AG09319 (cell line): ENCODE data around the gene FOXL1.

Experiments
- DNase-seq: peaks from one replicate; pipeline ENCODE4 v3.0.0-alpha.2; 2010; ENCODE audit warnings: low read depth; ENCODE audit errors: extremely low read depth
- TF ChIP-seq, protein P1 (sequence below): IDR thresholded peaks from 2 replicates; pipeline ENCODE4 v1.5.1; 2011; ENCODE audit warnings: low read depth, mild to moderate bottlenecking, inconsistent platforms, low read length, moderate library complexity

Gene FOXL1

DNA sequence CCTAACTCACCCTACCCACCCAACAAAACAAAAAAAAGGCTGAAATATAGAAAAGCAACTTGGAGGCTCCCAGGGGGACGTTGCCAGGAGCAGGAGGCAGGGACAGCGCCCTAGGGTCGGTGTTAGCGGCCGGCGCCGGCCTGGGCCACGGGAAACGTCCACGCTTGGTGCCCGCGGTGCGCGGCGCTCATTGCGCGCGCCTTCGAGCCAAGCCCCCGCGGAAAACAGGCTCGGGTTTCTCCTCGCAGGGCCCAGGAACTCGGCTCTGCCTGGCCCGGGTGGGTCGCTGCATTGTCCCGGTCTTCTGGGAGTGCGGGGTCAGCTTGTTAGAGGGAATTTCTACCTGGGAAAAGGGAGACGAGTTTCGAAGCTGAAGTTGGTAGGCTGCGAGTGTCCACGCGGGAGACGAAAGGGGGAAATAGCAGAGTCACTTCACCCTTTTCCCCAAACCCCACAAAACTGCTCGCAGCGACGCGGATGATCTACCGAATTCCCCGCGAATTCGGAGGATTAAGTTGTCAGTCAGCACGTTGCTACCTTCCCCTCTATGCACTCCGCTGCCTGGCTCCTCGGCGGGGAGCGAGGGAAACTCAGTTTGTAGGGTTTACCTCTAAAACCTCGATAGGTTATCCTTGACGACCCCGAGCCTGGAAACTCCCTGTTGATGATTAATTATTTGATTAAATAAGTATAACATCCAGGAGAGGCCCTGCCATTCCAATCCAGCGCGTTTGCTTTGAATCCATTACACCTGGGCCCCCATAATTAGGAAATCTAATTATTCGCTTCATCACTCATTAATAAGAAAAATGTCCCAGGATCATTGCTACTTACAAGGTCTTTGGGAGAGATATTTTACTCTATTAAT lies 12.5 kb upstream of the FOXL1 start:
- DNase-seq: no peak
- TF ChIP-seq, protein P1, sequence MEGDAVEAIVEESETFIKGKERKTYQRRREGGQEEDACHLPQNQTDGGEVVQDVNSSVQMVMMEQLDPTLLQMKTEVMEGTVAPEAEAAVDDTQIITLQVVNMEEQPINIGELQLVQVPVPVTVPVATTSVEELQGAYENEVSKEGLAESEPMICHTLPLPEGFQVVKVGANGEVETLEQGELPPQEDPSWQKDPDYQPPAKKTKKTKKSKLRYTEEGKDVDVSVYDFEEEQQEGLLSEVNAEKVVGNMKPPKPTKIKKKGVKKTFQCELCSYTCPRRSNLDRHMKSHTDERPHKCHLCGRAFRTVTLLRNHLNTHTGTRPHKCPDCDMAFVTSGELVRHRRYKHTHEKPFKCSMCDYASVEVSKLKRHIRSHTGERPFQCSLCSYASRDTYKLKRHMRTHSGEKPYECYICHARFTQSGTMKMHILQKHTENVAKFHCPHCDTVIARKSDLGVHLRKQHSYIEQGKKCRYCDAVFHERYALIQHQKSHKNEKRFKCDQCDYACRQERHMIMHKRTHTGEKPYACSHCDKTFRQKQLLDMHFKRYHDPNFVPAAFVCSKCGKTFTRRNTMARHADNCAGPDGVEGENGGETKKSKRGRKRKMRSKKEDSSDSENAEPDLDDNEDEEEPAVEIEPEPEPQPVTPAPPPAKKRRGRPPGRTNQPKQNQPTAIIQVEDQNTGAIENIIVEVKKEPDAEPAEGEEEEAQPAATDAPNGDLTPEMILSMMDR: no peak

DNA sequence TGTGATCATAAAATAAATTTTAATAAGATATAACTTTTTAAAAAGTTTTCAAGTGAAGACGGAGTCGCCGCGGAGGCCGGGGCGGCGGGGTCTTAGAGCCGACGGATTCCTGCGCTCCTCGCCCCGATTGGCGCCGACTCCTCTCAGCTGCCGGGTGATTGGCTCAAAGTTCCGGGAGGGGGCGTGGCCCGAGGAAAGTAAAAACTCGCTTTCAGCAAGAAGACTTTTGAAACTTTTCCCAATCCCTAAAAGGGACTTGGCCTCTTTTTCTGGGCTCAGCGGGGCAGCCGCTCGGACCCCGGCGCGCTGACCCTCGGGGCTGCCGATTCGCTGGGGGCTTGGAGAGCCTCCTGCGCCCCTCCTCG lies 11.8 kb upstream of the FOXL1 start, which contains the start of gene FOXC2:
FOXC2 (plus strand) TSS at position 229 of the 365 bp plus-strand sequence. CDS start 507 bp downstream, outside the sequence.
- TF ChIP-seq, protein P1: no peak
- peak; percentile 85 for DNase-seq

DNA sequence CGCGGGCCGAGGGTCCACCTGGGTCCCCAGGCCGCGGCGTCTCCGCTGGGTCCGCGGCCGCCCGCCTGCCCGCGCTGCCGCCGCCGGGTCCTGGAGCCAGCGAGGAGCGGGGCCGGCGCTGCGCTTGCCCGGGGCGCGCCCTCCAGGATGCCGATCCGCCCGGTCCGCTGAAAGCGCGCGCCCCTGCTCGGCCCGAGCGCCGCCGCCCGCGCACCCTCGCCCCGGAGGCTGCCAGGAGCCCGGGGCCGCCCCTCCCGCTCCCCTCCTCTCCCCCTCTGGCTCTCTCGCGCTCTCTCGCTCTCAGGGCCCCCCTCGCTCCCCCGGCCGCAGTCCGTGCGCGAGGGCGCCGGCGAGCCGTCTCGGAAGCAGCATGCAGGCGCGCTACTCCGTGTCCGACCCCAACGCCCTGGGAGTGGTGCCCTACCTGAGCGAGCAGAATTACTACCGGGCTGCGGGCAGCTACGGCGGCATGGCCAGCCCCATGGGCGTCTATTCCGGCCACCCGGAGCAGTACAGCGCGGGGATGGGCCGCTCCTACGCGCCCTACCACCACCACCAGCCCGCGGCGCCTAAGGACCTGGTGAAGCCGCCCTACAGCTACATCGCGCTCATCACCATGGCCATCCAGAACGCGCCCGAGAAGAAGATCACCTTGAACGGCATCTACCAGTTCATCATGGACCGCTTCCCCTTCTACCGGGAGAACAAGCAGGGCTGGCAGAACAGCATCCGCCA lies 11.2 kb upstream of the FOXL1 start:
- peak; percentile 31 for DNase-seq
- TF ChIP-seq, protein P1: no peak

DNA sequence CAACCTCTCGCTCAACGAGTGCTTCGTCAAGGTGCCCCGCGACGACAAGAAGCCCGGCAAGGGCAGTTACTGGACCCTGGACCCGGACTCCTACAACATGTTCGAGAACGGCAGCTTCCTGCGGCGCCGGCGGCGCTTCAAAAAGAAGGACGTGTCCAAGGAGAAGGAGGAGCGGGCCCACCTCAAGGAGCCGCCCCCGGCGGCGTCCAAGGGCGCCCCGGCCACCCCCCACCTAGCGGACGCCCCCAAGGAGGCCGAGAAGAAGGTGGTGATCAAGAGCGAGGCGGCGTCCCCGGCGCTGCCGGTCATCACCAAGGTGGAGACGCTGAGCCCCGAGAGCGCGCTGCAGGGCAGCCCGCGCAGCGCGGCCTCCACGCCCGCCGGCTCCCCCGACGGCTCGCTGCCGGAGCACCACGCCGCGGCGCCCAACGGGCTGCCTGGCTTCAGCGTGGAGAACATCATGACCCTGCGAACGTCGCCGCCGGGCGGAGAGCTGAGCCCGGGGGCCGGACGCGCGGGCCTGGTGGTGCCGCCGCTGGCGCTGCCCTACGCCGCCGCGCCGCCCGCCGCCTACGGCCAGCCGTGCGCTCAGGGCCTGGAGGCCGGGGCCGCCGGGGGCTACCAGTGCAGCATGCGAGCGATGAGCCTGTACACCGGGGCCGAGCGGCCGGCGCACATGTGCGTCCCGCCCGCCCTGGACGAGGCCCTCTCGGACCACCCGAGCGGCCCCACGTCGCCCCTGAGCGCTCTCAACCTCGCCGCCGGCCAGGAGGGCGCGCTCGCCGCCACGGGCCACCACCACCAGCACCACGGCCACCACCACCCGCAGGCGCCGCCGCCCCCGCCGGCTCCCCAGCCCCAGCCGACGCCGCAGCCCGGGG lies 10.4 kb upstream of the FOXL1 start:
- no peak for DNase-seq

DNA sequence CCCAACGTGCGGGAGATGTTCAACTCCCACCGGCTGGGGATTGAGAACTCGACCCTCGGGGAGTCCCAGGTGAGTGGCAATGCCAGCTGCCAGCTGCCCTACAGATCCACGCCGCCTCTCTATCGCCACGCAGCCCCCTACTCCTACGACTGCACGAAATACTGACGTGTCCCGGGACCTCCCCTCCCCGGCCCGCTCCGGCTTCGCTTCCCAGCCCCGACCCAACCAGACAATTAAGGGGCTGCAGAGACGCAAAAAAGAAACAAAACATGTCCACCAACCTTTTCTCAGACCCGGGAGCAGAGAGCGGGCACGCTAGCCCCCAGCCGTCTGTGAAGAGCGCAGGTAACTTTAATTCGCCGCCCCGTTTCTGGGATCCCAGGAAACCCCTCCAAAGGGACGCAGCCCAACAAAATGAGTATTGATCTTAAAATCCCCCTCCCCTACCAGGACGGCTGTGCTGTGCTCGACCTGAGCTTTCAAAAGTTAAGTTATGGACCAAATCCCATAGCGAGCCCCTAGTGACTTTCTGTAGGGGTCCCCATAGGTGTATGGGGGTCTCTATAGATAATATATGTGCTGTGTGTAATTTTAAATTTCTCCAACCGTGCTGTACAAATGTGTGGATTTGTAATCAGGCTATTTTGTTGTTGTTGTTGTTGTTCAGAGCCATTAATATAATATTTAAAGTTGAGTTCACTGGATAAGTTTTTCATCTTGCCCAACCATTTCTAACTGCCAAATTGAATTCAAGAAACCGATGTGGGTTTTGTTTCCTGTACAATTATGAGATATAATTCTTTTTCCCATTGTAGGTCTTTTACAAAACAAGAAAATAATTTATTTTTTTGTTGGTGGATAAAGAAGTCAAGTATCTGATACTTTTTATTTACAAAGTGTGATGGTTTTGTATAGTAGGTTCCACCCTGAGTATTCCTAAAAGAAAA lies 9.4 kb upstream of the FOXL1 start:
- no peak for DNase-seq
- TF ChIP-seq, protein P1: no peak

More for the DNA sequence above, 10.4 kb upstream of the FOXL1 start:
- TF ChIP-seq, protein P1: peak; percentile 4; the same call in 1 of the 2 replicates

DNA sequence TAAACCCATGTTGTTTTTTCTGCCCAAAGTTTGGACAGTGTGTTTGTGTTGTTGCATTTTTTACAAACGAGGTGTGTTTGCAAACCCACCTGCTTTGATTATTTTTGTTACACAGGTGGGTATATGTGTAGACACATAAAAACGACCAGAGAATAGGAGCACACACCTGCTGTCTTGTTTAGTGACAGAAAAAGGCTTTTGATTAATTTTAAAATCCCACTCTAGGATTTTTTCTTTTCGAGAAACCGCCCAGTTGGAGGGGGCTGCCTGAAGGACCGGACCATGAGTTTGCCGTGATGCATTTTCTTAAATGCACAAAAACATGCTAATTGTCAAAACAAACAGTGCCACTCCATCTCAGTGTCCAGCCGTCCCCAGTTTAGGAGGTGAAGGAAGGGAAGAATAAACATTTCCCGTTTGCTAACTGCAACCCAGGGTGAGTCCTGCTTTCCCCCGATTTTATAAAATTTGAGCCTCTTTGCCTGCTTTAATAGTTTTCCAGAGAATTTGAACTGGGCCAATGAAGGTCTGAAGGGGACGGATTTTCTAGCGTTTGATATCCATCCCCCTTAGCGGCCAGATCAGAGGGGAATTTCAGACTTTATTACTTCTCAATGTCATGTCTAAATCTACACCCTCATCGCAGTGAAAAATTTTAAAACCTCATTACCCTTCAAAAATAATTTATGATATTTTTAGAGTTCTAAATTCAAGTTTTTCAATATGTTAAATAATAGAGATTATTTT lies 8.5 kb upstream of the FOXL1 start:
- no peak for DNase-seq
- TF ChIP-seq, protein P1: no peak
